Head of caudate nucleus (tissue), 42 donors: ENCODE data around the gene ERBB4.
"Not testable (repeated sequence)": the region's sequence is repeated elsewhere in the genome, so short reads cannot be mapped to it uniquely, and the experiment has no call there.

Source experiments
- DNase-seq, 42 donors: peaks; one replicate each; pipeline versions ENCODE4 v3.0.0 to v3.0.0-alpha.2; 2020 to 2021; ENCODE audit warnings: mixed read lengths in 7 of 42
- intact Hi-C: fragments of 100-400 bp; cut with DNase I; formaldehyde crosslinking; loops from one replicate; pipeline ENCODE4 v1.15.0; 2022

Gene ERBB4

DNA sequence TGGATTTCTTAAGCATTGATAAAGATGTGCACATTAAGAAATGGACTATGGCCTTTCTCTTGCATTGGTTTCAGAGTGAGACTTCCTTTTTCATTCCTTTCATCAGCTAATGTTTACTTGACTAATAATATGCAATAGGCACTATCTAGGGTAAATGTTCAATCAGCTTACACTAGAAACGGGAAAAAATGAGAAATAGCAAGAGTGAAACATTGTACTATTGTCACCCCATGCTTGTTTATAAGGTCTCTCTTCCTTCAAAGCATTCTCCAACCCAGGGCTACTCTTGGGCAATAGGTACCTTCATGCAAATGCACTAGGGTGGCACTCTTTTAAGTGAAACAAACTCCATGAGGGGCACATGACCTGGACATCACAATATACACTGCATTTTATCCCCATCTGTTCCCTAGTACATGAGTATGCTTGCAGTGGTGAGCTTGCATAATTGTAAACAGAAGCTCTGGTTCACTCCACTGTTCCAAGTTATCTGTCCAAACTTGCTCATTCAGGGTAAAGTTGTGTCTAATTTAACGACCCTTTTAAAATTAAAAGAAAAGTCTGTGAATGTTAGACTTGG is 402.3 kb downstream of the ERBB4 start:
- intact Hi-C loops: no loop called here

DNA sequence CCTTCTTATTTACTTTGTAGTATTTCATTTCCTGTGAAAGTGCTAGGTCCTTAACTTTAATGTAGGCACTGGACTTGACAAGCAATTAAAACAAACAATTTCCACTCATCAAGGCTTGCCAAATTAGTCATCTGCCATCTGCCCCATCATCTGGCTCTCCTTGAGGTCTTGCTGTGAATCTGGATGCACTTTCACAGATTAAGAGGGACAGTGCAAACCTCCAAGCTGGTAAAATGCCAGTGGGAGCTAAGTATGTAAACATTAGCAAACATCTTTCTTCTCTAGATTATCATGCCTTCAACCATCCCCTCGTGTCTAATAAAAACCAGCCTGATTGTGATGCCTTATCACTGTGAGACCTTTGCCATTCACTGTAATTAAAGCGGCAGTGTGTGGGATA is 402.9 kb downstream of the ERBB4 start:
- DNase-seq: no peak
- intact Hi-C loops: no loop called here

More for the DNA sequence above, 402.3 kb downstream of the ERBB4 start:
- no peak for DNase-seq

DNA sequence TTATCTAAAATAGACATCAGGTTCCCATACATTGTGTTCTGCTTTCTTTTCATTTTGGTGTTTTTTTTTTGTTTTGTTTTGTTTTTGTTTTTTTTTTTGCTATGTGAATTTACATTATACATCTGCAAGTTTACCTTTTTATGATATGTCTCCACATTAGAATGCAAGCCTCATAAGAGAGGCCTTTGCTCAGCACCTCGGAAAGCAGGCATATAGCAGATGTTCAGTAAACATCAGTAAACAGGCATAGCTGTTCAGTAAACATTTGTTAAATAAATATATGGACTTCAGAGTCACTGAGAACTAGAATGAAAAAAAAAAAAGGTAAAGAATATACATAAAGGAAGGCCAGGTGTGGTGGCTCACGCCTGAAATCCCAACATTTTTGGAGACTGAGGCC is 405.3 kb downstream of the ERBB4 start:
- no peak for DNase-seq
- intact Hi-C loops: no loop called here

DNA sequence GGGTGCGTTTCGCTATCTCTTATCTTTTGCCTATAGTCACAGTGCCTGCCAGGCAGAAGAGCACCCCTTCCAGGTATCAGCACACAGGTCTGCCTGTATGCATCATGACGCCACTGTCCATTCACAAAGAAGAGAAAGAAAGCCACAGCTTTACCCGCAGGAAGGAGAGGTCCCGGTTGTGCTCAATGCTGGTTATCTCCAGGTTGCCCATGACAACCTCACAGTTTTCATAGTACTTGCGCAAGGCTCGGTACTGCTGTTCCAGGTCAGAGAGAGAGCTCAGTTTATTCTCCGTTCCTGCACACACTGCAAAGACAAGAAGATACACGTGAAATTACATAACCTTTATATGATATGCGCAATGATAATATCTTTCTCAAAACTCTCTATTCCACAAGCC is 414.0 kb downstream of the ERBB4 start:
- intact Hi-C loops: no loop called here
- DNase-seq: peak; percentile 4 to 82 (median 44)

DNA sequence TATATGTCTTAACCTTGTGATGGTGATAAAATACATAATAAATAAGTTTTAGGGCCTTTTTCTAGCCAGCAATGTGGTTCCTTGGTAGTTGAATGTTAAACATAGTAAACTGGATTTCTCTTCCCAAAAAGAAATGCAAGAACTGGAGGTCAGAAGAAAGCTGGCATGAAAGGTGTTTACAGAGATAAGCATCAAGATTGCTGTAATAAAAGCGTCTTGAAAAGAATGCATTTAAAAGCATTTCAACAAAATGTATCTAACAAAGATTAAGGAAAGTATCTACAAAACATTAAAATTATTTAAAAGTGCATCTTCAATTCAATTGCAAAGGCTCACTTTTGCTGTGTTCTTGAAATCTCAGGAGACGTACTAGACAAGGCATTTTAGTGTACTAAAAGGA is 419.0 kb downstream of the ERBB4 start:
- no peak for DNase-seq
- intact Hi-C loops: no loop called here

DNA sequence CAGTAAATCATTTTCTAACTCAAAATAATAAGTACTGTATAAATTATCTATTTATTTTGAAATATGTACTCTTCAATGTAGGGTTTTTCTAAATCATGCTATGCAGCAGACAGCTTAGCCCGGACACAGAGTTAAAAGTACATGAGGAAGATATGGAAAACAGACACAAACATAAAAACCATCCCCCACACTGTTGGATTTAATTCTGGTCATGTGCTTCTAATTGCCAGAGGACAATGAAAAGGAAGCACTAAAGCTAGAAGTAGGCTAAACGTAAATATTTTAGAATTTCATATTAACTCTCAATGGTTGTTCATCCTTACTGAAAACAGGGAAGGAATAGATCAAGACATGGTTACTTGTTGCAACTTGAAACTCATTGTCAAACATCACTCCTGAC is 420.7 kb downstream of the ERBB4 start:
- no peak for DNase-seq
- intact Hi-C loops: no loop called here

DNA sequence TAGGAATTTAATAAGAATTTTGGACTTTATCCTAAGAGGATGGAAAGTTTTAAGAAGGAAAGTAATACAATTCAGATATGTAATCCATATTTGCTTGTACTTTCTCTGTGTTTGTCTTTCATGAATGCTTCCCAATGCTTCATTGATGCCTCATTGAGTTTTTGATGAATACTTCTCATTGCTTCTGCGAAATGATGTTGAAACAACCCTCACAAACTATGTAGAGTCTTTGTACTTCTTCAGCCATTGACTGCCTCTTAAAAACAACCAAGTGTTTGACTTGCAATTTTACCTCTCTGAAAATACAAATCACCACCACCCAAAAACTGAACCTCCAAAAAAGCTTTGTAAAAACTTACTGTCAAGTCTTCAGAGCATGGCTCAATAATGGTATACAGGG is 424.1 kb downstream of the ERBB4 start:
- intact Hi-C loops: no loop called here
- no peak for DNase-seq

DNA sequence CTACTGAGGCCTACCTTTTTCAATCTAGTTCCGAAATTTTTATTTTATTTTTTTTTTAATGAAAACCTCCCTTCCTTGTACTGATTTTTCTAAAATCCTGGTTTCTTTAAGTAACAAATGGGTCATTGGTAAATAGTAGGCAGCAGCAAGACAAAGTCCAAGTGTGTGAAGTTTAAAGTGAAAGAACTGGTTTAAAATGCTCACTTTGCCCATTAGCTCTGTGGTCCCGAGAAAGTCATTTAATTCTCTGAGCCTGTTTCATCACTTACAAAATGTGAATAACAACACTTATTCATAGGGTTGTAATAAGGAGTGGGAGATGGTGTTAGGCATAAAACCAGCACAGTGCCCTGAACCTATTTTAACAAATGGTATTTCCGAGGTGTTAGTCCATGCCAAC is 426.2 kb downstream of the ERBB4 start:
- DNase-seq: no peak
- intact Hi-C loops: no loop called here

DNA sequence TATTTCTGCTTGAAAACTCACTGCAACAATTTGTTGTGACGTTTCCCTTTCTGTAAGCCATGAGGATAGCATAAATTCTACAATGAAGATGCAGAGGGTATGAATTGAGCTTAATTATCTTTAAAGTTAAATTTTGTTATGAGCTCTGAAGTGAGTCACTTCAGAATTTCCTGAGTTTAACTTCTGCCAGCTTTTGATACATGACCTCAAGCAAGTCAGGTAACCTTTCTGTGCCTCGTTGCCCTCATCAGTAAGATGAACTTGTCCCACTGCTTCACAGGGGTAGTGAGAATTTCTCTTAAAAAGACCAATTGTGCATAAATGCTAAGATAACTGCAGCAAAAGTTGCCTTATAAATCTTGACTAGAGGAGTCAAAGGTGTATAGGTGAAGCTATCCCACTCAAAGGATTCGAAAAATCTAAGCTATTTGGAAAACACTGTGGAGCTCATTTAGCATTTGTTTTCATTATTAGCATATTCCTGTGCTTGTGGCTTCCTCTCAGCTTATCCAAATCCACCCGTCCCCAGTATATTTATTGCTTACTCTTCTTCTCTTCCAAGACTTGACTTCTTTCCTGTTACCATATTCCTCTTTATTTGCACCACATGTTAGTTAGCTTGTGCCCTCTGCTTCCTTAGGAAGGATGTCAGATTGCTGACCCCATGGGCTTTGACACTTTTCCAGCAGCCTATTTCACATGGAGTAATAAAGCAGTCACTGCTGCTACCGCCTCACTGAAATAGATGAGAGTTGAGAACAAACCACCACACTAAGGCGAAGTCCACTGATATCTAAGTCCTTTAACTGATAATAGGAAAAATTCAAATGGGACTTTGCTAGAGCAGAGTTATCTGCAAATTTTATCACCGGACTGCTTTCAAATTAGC is 428.6 kb downstream of the ERBB4 start:
- DNase-seq: no peak
- intact Hi-C loops: no loop called here

DNA sequence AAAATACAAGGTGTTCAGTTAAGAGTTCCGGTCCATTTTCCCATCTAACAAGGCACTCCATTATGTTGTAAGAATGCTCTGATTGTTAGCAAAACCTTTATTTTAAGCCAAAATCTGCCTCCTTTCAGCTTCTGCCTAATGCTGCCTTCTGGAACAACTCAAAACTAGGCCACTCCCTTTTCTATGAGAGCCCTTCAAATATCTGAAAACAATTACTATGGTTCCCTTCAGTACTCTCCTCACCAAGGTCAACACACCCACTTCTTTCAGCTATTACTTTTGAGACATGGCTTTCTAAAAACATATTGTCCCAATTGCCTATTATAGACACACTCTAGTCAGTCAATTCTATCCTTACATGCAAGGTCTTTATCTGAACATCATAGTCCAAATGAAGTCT is 429.4 kb downstream of the ERBB4 start:
- intact Hi-C loops: no loop called here
- peak in 1 of 42 donors; percentile 4 for DNase-seq

DNA sequence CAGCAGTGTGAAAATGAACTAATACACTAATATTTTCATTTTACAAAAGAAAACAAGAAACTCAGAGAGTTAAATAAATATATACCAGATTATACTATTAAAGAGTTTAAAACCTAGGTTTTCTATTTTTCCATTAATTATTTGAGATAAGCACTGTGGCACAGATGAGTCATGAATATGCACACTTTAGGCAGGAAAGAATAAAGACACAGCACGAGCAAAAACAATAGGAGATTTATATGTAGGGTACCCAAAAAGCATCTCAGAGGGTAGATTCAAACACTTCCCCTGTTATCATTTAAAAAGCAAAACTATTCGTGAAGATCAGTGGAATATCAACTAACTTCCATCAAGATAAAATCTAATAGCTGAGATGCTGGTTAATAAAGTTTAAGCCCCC is 430.6 kb downstream of the ERBB4 start:
- DNase-seq: no peak
- intact Hi-C loops: no loop called here

DNA sequence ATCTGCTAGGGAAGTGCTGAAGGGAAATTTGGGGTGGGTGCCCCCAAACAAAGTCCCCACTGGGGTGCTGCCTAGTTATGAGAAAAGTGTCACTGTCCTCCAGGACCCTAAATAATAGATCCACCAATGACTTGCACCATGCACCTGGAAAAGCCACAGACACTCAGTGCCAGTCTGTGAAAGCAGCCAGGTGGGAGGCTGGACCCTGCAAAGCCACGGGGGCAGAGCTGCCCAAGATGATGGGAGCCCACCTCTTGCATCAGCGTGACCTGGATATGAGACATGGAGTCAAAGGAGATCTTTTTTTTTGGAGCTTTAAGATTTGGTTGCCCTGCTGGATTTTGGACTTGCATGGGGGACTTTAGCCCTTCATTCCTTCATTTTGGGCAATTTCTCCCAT is 431.6 kb downstream of the ERBB4 start:
- no peak for DNase-seq
- intact Hi-C loops: no loop called here

DNA sequence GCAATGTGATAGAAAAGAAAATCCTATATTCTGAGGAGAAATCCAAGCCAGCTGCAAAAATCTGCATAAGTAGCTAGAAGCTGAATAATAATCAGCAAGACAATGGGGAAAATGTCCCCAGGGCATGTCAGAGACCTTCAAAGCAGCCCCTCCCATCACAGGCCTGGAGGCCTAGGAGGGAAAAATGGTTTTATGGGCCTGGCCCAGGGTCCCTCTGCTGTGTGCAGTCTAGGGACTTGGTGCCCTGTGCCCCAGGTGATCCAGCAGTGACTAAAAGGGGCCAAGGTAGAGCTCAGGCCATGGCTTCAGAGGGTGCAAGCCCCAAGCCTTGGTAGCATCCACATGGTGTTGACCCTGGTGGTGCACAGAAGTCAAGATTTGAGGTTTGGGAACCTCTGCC is 432.1 kb downstream of the ERBB4 start:
- intact Hi-C loops: not testable (repeated sequence)

DNA sequence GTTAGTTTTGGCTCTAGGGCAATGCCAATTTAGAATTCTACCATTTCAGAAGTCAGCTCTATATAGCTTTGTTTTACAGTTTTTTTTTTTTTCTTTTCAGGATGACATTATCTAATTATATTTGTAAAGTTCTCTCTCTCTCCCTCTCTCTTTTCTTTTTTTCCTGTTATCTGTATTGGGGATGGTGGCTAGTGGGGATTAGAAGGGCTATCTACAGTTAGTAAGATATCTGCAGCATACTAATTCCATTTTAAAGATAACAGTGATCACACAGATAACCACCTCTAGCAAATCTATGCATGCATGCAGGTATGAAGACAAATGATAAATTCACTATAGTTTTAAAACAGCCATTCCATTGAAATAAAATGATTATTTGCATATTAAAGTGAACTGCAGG is 438.9 kb downstream of the ERBB4 start:
- DNase-seq: no peak
- intact Hi-C loops: no loop called here

More for the DNA sequence above, 432.1 kb downstream of the ERBB4 start:
- DNase-seq: not testable (repeated sequence)

DNA sequence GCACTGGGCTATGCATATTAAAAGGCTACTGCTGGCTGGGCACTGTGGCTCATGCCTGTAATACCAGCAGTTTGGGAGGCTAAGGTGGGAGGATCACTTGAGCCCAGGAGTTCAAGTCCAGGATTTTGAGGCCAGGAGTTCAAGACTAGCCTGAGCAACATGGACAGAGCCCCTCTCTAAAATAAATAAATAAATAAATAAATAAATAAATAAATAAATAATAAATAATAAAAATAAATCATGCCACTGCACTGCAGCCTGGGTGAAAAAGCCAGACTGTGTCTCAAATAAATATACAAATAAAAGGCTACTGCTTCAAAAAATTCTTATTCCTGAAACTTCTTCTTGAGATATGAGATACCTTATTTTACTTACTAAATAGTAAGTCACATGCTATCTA is 439.6 kb downstream of the ERBB4 start:
- DNase-seq: no peak
- intact Hi-C loops: no loop called here

DNA sequence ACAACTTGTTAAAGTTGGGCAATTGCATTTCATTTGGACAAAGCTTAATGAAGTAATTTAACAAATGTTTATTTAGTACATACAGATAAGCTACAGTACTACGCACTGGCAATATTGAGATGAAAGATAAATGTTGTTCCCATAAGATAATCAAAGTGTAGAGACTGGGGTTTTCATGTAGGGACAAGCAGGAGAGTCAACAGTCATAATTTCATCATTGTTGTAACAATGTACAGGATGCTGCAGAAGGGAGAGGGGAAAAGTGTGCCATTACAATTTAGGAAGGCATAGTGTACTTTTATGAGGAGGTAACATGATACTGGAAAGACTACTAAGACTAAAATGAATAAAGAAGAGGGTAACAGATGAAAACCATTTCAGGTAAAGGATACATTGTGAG is 441.6 kb downstream of the ERBB4 start:
- intact Hi-C loops: no loop called here

DNA sequence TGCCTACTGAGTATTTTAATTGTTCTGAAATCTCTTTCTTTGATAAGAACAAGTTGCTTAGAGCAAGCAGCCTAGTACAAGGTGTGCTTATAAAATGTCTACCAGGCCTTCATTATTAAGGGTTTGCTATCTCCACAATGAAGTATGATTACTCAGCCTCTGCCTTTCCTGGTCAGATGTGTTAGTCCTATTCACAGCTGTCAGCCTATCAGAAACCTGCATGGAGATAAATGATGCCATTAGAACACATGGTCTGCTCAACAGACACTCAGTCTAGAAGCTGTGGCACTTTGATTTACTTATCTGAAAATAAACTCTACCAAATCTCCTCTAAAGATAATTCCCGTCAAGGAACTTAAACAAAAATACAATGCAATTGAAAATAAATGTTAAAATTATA is 448.7 kb downstream of the ERBB4 start:
- intact Hi-C loops: no loop called here
- DNase-seq: no peak

More for the DNA sequence above, 441.6 kb downstream of the ERBB4 start:
- DNase-seq: no peak

DNA sequence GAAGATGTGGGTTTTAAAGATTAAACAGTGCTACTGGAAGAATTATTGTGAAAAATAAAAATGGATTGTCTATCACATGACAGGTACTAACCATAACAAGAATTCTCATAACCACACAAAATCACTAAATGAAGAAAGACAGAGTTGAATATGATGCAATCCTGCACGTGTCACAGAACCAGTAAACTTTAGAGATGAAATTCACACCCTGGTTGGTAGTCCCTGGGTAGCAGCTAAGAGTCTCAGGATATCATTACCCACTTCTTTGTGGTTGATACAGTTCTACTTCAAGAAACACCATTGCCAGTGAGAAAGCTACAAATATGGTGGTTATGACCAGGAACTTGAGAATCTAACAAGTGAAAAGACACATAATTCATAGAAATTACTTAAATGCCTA is 450.2 kb downstream of the ERBB4 start:
- intact Hi-C loops: no loop called here
- no peak for DNase-seq

DNA sequence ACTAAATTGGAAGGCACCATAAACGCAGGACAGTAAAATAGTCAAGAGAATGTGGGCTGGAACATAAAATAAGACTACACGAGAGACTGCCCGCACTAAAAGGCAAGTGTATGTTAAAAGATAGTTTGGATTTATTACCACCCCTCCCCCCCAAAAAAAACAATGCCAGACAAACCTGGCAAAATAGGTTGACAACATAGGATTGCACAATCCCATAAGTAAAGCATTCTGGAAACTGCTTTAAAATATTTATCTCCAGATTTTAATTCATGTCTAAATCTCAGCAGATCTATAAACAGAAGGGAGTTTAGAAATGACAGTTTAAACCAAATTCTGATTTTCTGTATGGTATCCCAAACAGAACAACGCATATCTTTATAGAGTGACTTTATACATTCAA is 455.1 kb downstream of the ERBB4 start:
- intact Hi-C loops: no loop called here
- no peak for DNase-seq

DNA sequence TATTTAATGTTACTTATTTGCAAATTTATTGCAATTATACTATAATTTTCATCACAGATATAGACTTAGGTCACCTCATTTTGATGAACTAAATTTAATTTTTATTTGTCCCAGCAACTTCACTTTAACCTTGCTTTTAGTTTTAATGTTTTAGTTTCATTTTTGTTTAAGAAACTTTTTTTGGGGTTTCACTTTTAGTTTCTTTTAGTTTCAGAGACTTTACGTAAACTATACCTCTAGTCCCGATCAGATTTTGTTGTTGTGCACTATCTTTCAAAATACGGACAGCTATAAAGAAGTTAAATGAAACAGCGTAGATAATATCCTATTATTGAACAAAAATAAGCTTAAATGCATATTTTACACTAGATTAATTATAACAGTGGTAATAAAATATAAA is 460.5 kb downstream of the ERBB4 start:
- intact Hi-C loops: no loop called here
- no peak for DNase-seq

DNA sequence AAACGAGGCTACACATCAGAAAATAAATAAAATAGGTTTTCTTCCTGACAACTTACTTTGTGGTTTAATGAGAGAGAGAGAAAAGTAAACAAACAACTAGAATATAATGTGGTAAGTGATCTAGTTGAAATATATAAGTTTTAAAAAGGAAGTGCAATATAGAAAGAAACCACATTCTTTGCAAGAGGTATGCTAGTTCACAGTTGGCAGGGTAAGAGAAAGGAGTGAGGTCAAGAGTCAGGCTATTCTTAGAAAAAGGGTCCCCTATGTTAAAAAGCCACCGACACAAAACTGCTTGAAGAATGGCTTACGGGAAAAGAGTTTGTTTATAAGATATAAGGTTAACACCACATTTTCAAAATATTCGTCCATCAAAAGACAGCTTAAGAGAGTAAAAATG is 462.1 kb downstream of the ERBB4 start:
- no peak for DNase-seq
- intact Hi-C loops: no loop called here
